Smooth muscle cell of the brain vasculature (primary cell): Measurements from ENCODE around the gene ZNF239.
"Not testable (repeated sequence)": the region's sequence is repeated elsewhere in the genome, so short reads cannot be mapped to it uniquely, and the experiment has no call there.

Experiments used
- DNase-seq: peaks from one replicate; pipeline ENCODE4 v3.0.0-alpha.2; 2012; ENCODE audit warnings: low read depth, low spot score

ZNF239 gene

DNA sequence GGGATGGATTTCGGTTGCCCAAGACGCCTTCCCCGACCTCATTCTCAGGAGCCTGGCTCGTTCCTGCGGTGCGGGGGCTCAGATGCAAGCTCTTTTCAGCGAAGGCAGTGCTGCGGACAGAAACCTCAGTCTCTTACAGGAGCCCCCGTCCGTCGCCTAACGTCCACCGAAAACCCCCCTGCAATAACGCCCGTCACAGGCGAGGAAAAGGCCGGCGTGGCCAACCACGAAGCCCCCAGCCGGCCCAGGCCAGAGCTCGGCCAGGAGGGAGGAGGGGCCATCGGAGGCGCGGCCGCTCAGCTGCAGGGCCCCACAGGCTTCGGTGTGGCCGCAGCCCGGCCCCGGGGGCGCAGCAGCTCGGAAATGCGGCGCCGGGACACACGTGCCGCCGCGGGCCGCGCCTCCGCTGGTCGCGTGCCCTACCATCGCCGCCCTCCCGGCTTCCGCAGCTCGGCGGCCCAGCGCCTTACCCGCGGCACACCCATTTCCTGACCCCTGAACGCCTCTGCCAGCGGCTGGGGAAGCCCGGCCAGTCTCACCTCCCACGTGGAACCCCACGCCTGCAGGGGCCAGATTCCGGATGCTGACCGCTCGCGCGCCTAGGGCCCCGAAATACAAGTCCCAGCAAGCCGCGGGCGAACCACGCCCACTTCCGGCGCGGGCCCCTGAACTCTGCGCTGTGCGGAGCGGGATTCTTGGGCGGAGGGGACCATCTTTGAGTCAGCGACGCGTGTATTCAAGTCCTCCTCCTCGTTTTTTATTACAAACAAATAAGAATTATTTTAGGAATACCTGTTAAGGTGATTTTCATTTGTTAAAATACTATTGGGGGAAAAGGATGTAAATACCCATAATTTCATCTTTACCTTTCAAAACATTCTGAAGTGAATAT is at the start of gene ZNF239:
Gene ZNF239 (minus strand): TSS at position 616 of the 892 bp plus-strand sequence. CDS start 16,537 bp downstream, outside the sequence.
- peak; percentile 46 for DNase-seq

DNA sequence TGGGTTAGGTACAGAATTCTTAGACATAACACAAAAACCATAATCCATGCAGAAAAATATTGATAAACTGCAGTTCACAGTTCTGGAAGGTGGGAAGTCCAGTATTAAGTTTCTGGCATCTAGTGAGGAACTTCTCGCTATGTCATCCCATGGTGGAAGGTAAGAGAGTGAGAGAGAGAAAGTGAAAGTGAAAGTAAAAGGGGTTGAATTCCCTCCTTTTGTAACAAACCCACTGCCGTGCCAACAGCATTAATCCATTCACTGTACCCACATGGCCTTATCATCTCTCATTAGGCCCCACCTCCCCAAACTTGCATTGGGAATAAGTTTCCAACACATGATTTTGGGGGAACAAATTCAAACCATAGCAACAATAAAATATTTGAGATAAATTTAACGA is 48.9 kb upstream of the ZNF239 start:
- DNase-seq: no peak

DNA sequence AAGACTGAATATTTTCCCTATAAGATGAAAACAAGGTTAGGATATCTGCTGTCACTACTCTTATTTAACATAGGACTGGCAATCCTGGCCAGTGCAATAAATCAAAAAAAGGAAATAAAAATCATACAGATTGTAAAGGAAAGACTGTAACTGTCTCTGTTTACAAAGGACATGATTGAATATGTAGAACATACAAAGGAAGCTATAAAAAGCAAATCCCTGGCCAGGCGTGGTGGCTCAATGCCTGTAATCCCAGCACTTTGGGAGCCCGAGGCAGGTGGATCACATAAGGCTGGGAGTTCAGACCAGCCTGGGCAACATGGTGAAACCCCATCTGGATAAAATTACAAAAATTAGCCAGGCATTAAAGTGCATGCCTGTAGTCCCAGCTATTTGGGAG is 47.6 kb upstream of the ZNF239 start:
- DNase-seq: no peak

DNA sequence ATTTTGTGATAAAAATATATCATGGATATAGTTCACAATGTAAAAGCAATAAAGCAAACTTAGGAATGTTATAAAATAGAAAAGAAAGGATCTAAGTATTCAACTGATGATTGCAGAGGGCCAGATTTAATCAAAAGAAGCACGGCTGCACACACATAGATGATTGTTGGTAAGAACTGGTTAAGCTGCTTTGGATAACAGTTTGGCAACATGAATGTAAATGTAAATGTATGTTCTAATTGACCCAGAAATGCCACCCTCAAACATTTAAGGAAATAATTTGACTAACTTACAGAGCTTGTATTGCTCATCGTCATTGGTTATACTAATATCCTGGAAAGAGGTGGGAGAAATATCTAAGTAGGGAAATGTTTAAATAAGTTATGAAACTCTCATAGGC is 45.0 kb upstream of the ZNF239 start:
- no peak for DNase-seq

DNA sequence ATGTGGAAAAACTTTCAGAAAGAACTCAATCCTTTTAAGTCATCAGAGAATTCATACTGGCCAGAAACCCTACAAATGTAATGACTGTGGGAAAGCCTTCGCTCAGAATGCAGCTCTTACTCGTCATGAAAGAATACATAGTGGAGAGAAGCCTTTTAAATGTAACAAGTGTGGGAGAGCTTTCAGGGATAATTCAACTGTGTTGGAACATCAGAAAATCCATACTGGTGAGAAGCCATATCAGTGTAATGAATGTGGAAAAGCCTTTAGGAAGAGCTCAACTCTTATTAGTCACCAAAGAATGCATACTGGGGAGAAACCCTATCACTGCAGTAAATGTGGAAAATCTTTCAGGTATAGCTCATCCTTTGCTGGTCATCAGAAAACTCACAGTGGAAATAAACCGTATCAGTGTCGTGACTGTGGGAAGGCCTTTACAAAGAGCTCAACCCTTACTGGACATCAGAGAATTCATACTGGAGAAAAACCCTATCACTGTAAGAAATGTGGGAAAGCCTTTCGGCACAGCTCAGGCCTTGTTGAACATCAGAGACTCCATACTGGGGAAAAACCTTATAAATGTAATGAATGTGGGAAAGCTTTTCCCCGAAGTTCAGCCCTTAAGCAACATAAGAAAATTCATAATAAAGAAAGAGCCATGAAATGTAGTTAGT is 42.4 kb upstream of the ZNF239 start:
- no peak for DNase-seq

DNA sequence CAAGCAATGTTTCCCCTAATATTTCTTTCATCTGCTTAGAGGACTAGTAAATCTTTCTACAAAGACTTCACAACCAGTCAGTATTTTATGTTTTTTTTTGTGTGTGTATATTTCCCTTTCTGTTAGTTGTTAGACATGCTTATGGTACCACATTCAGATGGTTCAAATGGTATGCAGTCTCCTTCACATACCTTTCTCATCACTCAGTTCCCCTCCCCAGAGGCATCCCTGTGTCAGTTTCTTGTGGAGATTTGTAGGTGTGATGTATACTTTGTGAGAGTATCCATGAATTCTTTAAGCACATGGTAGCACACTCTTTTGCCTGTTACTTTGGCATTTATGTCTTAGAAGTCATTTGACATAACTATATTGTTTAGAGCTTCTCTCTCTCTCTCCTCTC is 36.2 kb upstream of the ZNF239 start:
- DNase-seq: no peak

DNA sequence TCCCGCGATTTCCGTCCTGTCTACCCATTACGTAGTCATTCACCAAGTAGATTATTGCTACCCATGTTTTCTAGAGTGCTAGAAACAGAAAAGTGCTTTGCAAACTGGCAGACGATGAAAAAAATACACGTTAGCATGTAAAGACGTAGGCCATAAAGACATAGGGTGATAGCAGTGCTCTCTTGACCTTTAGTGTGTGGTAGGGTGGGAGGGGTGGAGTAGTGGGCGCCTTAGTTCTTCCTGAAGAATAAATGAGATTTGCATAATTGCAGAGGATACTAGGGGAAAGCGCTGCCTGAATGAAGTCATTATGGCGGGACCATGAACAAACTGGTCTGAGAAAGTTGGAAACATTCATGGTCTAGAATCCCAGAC is 32.8 kb upstream of the ZNF239 start:
- no peak for DNase-seq

DNA sequence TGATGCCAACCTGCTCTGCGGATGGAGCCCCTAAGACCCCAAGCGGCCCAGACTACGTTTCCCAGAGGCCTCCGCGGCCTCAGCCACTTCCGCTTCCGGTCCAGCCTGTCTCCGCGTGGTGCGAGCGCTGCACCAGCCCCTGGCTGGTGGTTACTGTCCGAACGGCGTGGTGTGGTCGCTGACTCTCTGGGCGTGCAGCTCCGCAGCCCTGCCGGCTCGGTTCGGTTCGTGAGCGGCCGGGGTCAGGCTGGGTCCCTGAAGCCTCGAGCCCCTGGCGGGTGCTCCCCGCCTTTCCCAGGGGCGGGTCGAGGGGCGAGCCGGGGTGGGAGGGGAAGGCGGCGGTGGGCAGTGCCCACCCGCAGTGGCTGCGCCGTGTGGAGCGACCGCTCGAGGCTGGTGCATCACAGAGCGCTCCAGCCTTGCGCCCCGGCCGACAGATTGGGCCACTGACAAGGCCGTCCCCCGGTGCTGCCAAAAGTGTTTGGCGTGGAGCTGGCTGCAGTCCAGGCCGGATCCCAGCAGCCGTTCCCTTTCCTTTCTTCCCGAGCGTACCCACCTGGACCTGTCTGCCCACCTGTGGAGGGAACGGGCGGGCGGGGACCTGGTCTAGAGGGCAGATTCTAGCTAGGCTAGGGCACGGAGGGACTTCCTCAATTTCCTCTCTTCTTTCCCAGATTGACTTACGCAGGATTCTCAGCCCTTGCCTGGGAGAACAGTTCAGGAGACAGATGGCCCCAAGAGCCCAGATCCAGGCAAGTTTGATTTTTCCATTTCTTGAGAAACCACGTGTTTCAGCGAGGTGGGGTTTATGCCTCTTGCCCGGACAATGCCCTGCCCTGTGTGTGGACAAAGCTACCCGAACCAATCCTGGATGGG is 32.1 kb upstream of the ZNF239 start, which contains the start of gene ZNF485:
Gene ZNF485 (plus strand): TSS at position 116 of the 876 bp plus-strand sequence. CDS start 613 bp downstream, at position 729.
- no peak for DNase-seq

DNA sequence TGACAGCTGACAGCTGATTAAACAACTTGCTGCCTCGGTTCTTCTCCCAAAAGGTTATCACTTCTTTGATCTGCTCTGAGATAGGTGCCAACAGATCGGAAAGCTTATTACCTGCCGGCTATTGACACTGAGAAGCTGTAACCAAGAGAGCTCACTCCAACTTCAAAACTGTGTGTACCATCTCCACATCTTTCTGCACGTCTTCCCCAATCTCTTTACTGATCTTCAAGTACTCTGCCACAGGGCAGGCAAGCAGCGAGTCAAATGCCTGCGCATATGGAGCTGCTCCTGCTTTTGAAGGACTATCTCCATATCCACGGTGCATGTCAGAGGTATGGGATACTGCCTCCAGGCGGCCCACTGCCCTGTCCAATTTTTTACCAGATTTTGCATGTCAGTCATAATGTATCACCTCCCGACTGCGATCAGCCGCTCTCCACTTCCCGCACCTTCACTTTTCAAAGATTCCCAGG is 31.5 kb upstream of the ZNF239 start:
- no peak for DNase-seq

DNA sequence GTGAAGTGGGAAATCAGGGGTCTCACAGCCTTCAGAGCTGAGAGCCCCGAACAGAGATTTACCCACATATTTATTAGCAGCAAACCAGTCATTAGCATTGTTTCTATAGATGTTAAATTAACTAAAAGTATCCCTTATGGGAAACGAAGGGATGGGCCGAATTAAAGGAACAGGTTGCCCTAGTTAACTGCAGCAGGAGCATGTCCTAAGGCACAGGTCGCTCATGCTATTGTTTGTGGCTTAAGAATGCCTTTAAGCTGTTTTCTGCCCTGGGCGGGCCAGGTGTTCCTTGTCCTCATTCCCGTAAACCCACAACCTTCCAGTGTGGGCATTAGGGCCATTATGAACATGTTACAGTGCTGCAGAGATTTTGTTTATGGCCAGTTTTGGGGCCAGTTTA is 27.2 kb upstream of the ZNF239 start:
- DNase-seq: not testable (repeated sequence)

DNA sequence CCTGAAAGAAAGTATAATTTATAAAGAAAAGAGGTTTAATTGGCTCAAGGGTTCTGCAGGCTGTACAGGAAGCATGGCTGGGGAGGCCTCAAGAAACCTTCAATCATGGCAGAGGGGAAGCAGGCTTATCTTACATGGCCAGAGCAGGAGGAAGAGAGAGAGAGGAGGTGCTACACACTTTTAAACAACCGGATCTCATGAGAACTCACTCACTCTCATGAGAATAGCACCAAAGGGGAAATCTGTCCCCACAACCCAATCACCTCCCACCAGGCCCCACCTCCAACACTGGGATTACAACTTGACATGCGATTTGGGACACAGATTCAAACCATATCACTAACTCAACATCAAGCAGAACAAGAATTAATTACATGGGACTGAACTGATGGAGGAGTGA is 24.9 kb upstream of the ZNF239 start:
- no peak for DNase-seq

DNA sequence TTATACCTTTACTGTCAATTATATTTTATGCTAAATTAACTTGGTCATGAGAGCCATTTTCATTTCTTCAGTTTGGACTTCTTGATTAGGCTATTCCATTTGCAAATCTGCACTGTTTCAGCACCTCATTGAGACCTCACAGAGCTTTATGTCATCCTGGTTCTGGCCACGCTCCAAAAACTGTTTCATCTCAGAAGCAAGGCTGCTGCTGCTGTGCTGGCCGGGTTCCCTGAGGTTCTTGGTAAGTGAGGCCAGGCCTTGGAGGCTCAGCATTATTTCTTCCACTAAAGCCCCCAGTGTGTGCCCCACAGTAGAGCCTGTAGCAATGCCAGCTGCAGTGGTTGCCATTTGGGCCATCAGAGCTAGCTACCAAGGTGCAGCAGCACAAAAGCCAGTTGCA is 24.0 kb upstream of the ZNF239 start:
- no peak for DNase-seq

DNA sequence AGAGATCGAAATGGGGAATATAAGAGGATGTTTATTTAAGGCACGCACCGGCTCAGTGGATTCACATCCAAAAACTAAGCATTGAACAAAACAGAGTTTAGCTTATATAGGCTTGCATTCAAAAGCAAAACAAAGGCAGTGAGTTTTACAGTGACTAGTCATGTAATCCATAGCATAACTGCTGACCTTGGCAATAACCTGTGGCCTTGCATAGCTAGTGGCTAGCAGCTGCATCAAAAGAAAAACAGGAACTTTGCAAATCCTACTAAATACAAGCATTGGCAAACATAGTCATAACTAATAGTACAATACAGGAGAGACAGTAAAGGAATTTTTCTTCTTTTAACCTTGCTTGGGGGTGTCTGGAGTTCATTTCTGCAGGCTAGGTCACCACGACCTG is 22.1 kb upstream of the ZNF239 start:
- no peak for DNase-seq

DNA sequence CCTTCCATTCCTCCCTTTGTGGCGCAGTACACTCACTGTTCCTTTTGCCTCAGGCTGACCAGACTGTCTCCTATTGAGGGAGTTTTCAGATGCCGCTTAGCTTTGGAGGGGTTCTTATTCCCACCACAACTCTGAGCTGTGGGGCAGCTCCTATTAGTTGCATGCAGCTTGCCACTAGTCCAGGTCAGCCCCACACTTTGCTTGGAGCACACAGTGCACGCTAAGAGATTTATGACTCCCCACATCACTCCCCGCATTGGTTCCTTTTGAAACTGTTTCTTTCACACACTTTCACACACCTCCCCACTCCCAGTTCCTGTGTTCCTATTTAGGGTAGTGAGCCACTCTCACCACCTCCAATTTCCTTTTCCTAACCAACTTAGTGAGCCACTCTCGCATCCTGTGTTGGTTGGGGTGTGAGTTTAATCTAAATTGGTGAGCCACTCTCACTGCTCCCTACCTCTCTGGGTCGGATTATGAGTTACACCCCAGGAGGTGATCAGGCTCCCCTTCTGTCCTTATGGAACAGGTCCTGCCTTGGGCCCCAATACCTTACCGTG is 21.4 kb upstream of the ZNF239 start:
- no peak for DNase-seq

DNA sequence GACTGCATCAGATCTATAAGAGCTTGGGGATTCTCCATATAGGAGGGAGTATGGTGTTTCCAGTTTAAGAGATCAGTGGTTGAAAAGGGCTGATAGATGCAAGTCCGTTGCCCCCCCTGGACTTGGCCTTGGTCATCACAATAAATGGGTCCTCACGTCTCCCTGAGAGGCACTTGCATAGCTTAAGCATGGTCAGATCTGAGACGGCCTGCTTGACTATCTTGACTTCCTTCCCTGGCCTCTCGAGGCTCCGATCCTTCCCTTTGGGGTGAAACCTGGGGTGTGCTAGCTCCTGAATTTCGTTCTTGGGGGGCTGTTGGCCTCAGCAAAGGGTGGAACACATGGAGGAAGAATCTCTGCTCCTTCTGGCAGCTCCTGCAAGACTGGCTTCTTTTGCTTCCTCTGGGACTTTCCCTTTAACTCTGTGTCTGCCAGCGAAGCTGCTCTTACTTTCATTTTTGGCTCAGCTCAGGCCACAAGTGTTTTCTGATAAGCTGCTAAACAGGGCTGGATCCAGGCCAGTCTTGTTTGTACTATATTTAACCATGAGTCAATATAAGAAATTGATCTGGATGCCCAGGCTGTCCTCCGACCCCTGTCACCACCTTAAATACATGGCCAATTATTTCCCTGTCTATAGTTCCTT is 20.7 kb upstream of the ZNF239 start:
- DNase-seq: no peak

DNA sequence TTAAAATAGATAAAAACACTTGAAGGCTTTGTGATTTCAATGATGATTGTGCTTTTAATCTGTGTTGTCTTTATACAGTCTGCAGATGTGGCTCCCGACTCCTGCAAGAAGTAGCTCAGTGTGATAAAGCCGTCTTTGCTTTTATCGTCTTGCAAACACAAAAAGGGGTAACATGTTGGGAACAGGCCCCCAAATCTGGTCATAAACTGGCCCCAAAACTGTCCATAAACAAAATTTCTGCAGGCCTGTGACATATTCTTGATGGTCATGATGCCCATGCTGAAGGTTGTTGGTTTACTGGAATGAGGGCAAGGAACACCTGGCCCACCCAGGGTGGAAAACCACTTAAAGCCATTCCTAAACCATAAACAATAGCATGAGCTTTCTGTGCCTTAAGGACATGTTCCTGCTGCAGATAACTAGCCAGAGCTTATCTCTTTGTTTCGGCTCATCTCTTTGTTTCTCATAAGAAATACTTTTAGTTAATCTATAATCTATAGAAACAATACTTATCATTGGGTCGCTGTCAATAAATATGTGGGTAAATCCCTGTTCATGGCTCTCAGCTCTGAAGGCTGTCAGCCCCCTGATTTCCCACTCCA is 17.0 kb upstream of the ZNF239 start:
- no peak for DNase-seq

DNA sequence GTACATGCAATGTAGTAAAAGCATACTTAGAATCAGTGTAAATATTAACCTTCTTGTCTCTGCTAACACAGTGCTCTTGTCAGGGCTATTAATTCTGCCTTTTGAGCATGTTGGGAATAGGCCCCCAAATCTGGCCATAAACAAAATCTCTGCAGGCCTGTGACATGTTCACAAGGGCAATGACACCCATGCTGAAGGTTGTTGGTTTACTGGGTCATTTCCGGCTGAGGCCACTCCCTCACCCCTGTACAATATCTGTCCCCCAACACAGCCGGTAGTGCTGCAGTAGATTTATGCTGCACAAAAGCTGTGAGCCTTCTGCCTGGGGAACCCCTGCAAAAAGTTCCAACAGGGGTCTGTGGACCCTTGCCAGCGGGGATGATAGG is 12.3 kb upstream of the ZNF239 start:
- DNase-seq: not testable (repeated sequence)

DNA sequence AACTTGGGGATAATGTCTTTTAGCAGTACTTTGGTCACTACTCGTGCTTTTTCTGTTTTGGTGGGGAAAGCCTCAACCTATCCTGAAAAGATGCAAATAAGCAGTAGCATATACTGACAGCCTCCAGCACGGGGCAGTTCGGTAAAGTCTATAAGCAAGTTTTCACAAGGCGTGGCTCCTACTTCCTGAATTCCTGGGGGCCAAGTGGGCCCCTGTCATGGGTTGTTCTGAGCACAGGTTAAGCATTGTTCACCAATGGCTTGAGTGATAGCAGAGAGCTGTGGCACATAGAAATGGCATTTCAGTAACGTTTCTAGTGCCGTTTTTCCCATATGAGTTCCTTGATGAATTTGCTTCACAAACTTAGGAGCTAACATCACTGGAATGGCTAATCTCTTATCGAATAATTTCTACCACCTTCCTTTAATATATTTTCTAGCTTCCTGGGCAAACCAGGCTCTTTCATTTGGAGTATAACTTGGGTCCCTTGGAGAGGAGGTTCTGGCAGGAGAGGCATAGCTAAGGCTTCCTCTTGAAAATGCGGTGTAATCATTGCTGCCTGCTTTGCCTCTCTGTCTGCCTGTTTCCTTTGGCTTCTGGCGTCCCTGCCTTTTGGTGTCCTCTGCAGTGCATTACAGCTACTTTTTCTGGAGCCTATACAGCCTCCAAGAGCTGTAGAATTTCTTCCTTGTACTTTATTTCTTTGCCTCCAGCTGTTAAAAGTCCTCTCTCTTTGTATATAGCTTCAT is 11.7 kb upstream of the ZNF239 start:
- DNase-seq: no peak

DNA sequence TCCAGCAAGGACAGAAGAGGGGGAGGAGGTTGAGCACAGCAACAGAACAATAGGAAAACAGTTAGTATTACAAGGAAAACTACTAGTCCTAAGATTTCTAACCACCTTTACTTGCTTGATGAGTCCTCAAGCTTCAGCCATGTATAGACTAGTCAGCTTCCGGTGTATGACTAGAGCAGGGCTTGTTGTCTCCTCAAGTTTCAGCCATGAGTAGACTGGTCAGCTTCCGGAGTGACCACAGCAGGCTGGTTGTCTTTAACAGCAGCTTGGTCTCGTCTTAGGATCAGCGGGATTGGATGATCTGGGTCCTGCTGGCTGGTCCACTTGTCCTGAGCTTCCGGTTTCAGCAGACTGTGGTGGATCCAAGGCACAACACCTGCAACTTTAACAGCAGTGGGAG is 10.6 kb upstream of the ZNF239 start:
- no peak for DNase-seq

DNA sequence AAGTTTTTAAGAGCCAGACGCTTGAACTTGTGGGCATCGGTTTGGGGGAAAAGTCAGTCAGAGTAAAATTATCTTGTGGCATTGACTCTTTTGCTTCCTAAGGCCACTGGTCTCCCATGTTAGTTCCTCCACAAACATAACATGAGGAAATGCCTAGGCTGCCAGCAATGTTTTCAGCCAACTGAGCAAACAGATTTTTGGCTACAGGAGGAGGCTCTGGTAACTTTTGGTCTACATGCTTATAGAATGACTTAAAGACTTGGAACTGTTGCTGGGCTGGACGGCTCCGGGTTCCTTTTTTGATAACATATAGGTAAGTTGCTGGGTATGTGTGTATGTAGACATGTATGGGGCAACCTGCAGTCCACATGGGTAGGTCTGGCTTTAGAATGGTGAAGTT is 9.6 kb upstream of the ZNF239 start:
- DNase-seq: no peak
